ENCODE measurements around the gene ANKRD39. TPM values are rescaled to one million over a fixed set of nuclear protein-coding genes. Genes with fewer than 3 reads are reported as not detected.

Gene ANKRD39
- total RNA-seq, 1 donor = 4.7 TPM

DNA sequence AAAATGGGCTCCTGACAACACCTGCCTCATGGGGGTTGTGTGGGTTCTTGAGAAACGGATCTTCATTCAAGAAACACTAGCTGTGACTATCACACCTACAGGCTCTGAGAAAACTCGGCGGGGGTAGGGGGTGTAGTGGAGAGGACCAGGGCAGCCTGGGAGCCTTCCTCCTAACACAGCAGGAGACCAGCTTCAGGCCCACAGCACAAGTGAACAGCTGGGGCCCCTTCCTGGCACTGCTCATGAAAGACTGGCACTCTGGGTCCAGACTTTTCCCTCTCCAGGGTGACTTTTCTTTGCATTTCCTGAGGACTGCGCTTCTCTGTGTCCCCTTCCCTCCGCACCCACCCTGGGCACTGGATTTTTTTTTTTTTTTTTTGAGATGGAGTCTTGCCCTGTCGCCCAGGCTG lies 19.2 kb upstream of the ANKRD39 start:
- TF ChIP-seq, protein P1, sequence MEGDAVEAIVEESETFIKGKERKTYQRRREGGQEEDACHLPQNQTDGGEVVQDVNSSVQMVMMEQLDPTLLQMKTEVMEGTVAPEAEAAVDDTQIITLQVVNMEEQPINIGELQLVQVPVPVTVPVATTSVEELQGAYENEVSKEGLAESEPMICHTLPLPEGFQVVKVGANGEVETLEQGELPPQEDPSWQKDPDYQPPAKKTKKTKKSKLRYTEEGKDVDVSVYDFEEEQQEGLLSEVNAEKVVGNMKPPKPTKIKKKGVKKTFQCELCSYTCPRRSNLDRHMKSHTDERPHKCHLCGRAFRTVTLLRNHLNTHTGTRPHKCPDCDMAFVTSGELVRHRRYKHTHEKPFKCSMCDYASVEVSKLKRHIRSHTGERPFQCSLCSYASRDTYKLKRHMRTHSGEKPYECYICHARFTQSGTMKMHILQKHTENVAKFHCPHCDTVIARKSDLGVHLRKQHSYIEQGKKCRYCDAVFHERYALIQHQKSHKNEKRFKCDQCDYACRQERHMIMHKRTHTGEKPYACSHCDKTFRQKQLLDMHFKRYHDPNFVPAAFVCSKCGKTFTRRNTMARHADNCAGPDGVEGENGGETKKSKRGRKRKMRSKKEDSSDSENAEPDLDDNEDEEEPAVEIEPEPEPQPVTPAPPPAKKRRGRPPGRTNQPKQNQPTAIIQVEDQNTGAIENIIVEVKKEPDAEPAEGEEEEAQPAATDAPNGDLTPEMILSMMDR (IDR thresholded peaks at IDR 0.05; ENCODE audit: insufficient read depth, low read depth, low read length) = no peak
- H3K4me3 ChIP-seq (ENCODE audit: low read depth, low read length) = no peak overlapping the region
- no peak for DNase-seq (ENCODE audit: low read depth)

GRCh38 chr2:96876269-96877041 lies 18.6 kb upstream of the ANKRD39 start:
- H3K4me3 ChIP-seq (ENCODE audit: low read depth, low read length) = no peak overlapping the region
- DNase-seq (ENCODE audit: low read depth) = no peak
- TF ChIP-seq, protein P1 (IDR thresholded peaks at IDR 0.05; ENCODE audit: insufficient read depth, low read depth, low read length) = no peak

- TF ChIP-seq, protein P1 (IDR thresholded peaks at IDR 0.05; ENCODE audit: insufficient read depth, low read depth, low read length) = no peak
- no peak overlapping the region for H3K4me3 ChIP-seq (ENCODE audit: low read depth, low read length)
- DNase-seq (ENCODE audit: low read depth) = no peak
Measured at GRCh38 chr2:96875498-96876268, 17.9 kb upstream of the ANKRD39 start.

GRCh38 chr2:96874198-96874831 lies 16.5 kb upstream of the ANKRD39 start:
- no peak overlapping the region for H3K4me3 ChIP-seq (ENCODE audit: low read depth, low read length)
- no peak for DNase-seq (ENCODE audit: low read depth)
- TF ChIP-seq, protein P1 (IDR thresholded peaks at IDR 0.05; ENCODE audit: insufficient read depth, low read depth, low read length) = no peak

- no peak overlapping the region for H3K4me3 ChIP-seq (ENCODE audit: low read depth, low read length)
- TF ChIP-seq, protein P1 (IDR thresholded peaks at IDR 0.05; ENCODE audit: insufficient read depth, low read depth, low read length) = no peak
- DNase-seq (ENCODE audit: low read depth) = no peak
Measured at GRCh38 chr2:96873651-96874096, 15.9 kb upstream of the ANKRD39 start.

DNA sequence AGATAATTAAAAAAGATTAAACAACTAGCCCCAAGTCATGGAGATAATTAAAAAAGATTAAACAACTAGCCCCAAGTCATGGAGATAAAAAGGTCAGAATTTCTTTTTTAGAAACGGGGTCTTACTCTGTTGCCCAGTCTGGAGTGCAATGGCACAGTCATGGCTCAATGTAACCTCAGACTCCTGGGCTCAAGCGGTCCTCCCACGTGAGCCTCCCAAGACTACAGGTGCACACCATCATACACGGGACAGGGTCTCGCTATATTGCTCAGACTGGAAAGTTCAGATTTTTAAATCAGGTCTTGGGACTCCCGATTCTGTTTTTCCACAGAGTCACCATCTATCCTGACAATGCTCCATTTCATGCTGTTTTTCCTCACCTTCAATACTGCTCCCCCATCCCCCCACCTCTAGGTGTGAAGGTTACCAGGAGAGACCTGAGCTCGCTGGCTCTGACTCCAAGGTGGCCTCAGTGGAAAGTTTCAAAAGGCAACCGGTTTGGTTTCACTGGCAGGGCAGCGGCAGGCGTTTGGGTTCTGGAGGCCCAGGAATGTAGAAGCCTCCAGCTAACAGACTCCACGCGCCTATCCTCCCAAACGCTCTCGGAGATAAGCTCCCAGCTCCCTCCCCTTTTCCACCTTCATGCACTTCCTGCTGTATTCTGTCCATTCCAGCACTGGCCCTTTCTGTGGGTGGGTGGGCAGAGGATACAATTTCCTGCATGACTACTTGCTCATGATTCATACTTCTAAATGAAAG lies 15.0 kb upstream of the ANKRD39 start:
- H3K4me3 ChIP-seq (ENCODE audit: low read depth, low read length) = no peak overlapping the region
- TF ChIP-seq, protein P1 (IDR thresholded peaks at IDR 0.05; ENCODE audit: insufficient read depth, low read depth, low read length) = no peak
- DNase-seq (ENCODE audit: low read depth) = no peak
